Epithelial cell of esophagus (primary cell): Measurements from ENCODE around the gene AKNAD1.

Experiments
- DNase-seq: peaks from one replicate; pipeline ENCODE4 v3.0.0; 2010; ENCODE audit warnings: low read depth
- H3K4me3 ChIP-seq: 2 replicates; pipeline ENCODE4 v1.5.1; 2011; ENCODE audit warnings: mild to moderate bottlenecking, low read length, control low read depth
- CTCF ChIP-seq: IDR thresholded peaks from 2 replicates; pipeline ENCODE4 v1.5.1; 2011; ENCODE audit warnings: low read depth, mild to moderate bottlenecking, low read length, control low read depth, inconsistent platforms; ENCODE audit not compliant: insufficient read depth; ENCODE audit errors: missing control alignments

AKNAD1 gene

GRCh38 chr1:108767115-108767514 is 89.8 kb downstream of the AKNAD1 start:
- no peak overlapping the region for H3K4me3 ChIP-seq
- TF ChIP-seq CTCF: no peak
- DNase-seq: no peak
